RWPE1 (cell line): Measurements from ENCODE around the gene DHRS2.

ENCODE experiments used
- CTCF ChIA-PET: fragments of 350-600 bp; sonication (Branson Sonifier 250); formaldehyde crosslinking; extraction: SDS; loops from one replicate; lab custom pipeline; 2021; lab: Yijun Ruan, JAX
- POLR2A ChIA-PET: fragments of 400-600 bp; formaldehyde crosslinking; extraction: SDS; loops from one replicate; lab custom pipeline; 2020; ENCODE audit warnings: antibody characterized with exemption; ENCODE audit not compliant: low non-redundant PET; lab: Yijun Ruan, JAX
- DNase-seq: peaks from one replicate; pipeline ENCODE4 v3.0.0; 2012; ENCODE audit warnings: low spot score
- H3K27ac ChIP-seq: fragments of 450-650 bp; 2 replicates; pipeline ENCODE4 v1.5.1; 2017
- TF ChIP-seq, protein P1 (sequence below): fragments of 450-650 bp; conservative IDR thresholded peaks from 2 replicates; pipeline ENCODE4 v1.5.1; 2017; ENCODE audit warnings: low read depth, mild to moderate bottlenecking

DHRS2 gene

DNA sequence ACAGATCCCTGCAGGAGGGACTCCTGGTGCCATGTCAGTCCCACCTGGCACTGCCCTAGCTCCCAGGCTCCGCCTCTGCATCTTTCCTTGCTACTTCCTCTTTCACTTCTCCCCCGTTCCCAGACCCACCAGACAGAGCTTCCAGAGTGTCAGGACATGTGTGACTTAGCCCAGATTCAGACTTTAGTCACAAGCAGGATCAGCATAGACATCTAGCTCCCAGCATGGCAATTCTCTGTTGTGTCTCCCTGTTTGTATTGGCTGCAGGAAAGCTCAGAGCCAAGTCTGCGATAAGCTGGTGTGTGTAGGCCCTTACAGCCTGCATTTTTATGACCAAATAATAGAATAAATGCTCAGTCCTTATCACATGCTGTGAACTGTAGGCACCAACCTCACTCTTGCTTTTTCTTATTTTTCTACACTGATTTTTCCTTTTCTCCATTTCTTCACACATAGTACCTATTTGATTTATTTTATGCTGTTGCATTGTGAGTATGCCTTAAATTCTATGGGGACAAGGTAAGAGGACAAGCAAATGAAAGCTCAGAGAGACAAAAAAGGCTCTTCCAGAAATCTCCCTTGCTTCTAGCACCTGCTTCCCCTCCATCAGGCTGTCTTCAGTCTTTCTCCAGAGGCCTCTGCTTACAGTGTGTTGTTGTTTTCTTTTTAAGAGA, 5.9 kb downstream of the DHRS2 start:
- POLR2A ChIA-PET: no interaction called here
- no peak overlapping the region for H3K27ac ChIP-seq
- no peak for DNase-seq
- TF ChIP-seq, protein P1, sequence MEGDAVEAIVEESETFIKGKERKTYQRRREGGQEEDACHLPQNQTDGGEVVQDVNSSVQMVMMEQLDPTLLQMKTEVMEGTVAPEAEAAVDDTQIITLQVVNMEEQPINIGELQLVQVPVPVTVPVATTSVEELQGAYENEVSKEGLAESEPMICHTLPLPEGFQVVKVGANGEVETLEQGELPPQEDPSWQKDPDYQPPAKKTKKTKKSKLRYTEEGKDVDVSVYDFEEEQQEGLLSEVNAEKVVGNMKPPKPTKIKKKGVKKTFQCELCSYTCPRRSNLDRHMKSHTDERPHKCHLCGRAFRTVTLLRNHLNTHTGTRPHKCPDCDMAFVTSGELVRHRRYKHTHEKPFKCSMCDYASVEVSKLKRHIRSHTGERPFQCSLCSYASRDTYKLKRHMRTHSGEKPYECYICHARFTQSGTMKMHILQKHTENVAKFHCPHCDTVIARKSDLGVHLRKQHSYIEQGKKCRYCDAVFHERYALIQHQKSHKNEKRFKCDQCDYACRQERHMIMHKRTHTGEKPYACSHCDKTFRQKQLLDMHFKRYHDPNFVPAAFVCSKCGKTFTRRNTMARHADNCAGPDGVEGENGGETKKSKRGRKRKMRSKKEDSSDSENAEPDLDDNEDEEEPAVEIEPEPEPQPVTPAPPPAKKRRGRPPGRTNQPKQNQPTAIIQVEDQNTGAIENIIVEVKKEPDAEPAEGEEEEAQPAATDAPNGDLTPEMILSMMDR: no peak
- CTCF ChIA-PET: interaction anchor here (2.8 kb wide), 1 partner anchor 10 kb away, joined by 22 read pairs; no protein-coding TSS in a partner anchor

DNA sequence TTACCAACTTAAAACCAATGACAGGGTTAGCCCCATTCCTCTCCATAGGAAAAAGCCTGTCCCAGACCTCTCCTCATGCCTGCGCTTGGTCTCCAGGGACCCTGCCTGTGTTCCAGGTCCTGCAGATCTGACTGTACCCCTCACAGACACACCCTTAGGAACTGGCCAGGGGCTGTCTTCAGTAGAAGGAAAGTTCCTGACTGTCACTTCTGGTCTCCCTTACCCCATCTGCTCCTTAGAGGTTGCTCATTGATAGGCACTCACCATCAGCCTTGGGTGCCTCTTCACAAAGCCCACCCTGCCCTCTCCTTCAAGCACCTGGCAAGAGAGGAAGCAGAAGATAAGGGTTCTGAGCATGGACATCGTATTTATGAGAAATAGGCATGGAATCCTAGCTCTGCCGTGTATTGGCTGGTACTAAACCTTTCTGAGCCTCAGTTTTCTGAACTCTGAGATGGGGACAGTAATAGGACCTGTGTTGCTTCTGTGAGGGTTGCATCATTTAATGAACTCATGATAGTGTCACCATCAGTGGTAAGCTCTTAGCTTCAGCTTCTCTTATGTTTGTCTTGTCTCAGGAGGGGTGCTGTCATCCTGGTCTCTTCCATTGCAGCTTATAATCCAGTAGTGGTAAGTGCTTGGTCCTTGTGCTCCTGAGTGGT, 7.5 kb downstream of the DHRS2 start:
- TF ChIP-seq, protein P1: no peak
- ChIA-PET POLR2A (no interaction called here), CTCF (interaction anchor here (0.7 to 0.9 kb wide), 2 partner anchors 11 to 268 kb away, joined by 3 read pairs; no protein-coding TSS in a partner anchor)
- DNase-seq: no peak
- no peak overlapping the region for H3K27ac ChIP-seq

DNA sequence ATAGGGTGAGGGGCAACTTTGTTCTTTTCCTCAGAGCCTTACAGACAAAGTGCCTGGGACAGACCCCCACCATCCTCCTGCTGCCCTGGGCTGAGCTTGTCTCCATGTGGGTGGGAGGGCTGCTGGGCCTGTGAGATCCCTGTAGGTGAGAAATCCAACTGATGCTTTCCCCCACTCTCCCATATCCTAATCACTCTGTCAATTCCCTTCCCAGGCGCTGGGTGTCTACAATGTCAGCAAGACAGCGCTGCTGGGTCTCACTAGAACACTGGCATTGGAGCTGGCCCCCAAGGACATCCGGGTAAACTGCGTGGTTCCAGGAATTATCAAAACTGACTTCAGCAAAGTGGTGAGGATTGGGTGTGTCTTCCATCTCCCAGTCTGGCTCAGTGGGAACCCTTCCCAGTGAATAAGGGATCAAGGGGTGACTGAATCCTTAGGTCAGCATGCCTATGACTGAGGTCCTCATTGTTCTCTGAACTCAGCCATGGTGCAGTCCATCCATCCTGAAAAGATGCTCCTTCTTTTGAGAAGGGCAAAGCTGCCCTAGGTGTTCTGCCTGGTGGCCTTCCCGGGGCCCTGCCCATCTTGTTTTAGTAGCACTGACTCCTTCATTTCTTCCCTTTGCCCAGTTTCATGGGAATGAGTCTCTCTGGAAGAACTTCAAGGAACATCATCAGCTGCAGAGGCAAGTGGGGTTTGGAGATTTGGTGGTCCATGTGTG, 8.2 kb downstream of the DHRS2 start:
- no peak overlapping the region for H3K27ac ChIP-seq
- ChIA-PET POLR2A (no interaction called here), CTCF (interaction anchor here (0.6 to 0.9 kb wide), 4 partner anchors 12 to 267 kb away, joined by 3 to 6 read pairs (median 3); no protein-coding TSS in a partner anchor)
- no peak for DNase-seq
- TF ChIP-seq, protein P1: no peak

DNA sequence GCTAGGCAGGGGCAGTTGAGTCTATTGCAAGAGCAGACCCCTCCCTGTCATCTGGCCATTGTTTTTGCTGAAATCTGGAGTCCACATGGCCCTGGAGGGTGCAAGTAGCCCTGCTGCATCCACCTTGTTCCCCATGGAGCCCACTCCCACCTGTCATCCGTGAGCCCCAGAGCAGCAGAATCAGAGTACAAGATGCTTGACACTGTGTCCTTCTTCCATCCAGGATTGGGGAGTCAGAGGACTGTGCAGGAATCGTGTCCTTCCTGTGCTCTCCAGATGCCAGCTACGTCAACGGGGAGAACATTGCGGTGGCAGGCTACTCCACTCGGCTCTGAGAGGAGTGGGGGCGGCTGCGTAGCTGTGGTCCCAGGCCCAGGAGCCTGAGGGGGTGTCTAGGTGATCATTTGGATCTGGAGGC, 8.8 kb downstream of the DHRS2 start:
- ChIA-PET CTCF (interaction anchor here (0.5 to 0.7 kb wide), 3 partner anchors 55 to 187 kb away, joined by 3 to 6 read pairs (median 6); no protein-coding TSS in a partner anchor), POLR2A (no interaction called here)
- no peak for DNase-seq
- TF ChIP-seq, protein P1: no peak
- H3K27ac ChIP-seq: no peak overlapping the region

DNA sequence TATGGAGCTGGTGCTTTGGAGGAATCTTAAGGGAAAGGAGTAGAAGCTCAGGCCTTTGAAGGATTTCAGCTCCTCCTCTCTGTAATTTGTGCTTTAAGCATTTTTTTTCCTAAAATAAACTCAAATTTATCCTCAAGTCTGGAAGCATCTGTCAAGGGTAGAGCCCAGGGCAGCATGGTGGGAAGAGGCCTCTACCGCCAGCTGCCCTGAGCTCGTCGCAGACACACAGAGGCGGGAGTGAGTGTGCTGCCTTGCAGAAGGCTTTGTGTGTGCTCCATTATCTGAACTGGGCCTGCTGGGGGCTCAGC, 9.3 kb downstream of the DHRS2 start:
- ChIA-PET CTCF (interaction anchor here (0.5 kb wide), 1 partner anchor 167 kb away, joined by 6 read pairs; no protein-coding TSS in a partner anchor), POLR2A (no interaction called here)
- no peak for DNase-seq
- TF ChIP-seq, protein P1: no peak
- H3K27ac ChIP-seq: no peak overlapping the region
